K562 (cell line): ENCODE data around the gene TCEANC. TPM values are rescaled to one million over a fixed set of nuclear protein-coding genes. Genes with fewer than 3 reads are reported as not detected.
A peak's percentile ranks its signal among the peaks of the same experiment; 100 is the strongest.

Source experiments
- ATF7 ChIP-seq: fragments of 450-650 bp; IDR thresholded peaks from 2 replicates; pipeline ENCODE4 v1.7.1; 2014; ENCODE audit warnings: mild to moderate bottlenecking, moderate library complexity
- CLOCK ChIP-seq: fragments of 250-450 bp; sonication (Bioruptor Pico); IDR thresholded peaks from 2 replicates; pipeline ENCODE4 v1.4.0; 2020; ENCODE audit warnings: mild to moderate bottlenecking, moderate library complexity, borderline replicate concordance
- FOS ChIP-seq: IDR thresholded peaks from 3 replicates; pipeline ENCODE4 v1.6.1; 2011; ENCODE audit not compliant: insufficient read length; ENCODE audit errors: extremely low read depth
- FOXK2 ChIP-seq, 2 experiments: fragments of 450-650 bp; IDR thresholded peaks in 1 of 2; conservative IDR thresholded peaks in 1 of 2; 2 replicates each; pipeline ENCODE4 v1.6.1; 2016; ENCODE audit warnings: low read depth in 2 of 2, mild to moderate bottlenecking in 1 of 2
- L3MBTL2 ChIP-seq: fragments of 450-650 bp; IDR thresholded peaks from 2 replicates; pipeline ENCODE4 v1.6.1; 2016; ENCODE audit warnings: mild to moderate bottlenecking, moderate library complexity
- MED1 ChIP-seq: sonication (generic); formaldehyde crosslinking; IDR thresholded peaks from 2 replicates; pipeline ENCODE4 v1.8.1; 2023; ENCODE audit warnings: missing genetic modification reagents, borderline replicate concordance
- MYBL2 ChIP-seq, 2 experiments: fragments of 450-650 bp in 1 of 2; sonication (generic) in 1 of 2; formaldehyde crosslinking in 1 of 2; IDR thresholded peaks; 2 replicates each; pipeline versions ENCODE4 v1.6.1 to v1.8.1; 2017 to 2022; ENCODE audit warnings: borderline replicate concordance in 1 of 2, inconsistent platforms in 1 of 2, low read depth in 1 of 2, mild to moderate bottlenecking in 1 of 2, missing genetic modification reagents in 1 of 2, moderate library complexity in 1 of 2
- NBN ChIP-seq: fragments of 450-650 bp; IDR thresholded peaks from 2 replicates; pipeline ENCODE4 v1.6.1; 2016; ENCODE audit warnings: low read depth, mild to moderate bottlenecking
- NONO ChIP-seq, 2 experiments: fragments of 200-400 bp in 1 of 2; fragments of 450-650 bp in 1 of 2; formaldehyde crosslinking in 1 of 2; IDR thresholded peaks; 2 replicates each; pipeline ENCODE4 v1.6.1; 2017; ENCODE audit warnings: low read depth in 2 of 2, mild to moderate bottlenecking in 2 of 2, moderate library complexity in 2 of 2, low read length in 1 of 2
- OTX1 ChIP-seq: fragments of 450-650 bp; formaldehyde crosslinking; IDR thresholded peaks from 2 replicates; pipeline ENCODE4 v1.4.0; 2022; ENCODE audit warnings: mild to moderate bottlenecking
- PCBP1 ChIP-seq: fragments of 200-400 bp; formaldehyde crosslinking; IDR thresholded peaks from 2 replicates; pipeline ENCODE4 v1.6.1; 2018; ENCODE audit warnings: mild to moderate bottlenecking, low read depth, low read length; ENCODE audit not compliant: poor library complexity, severe bottlenecking
- PHF8 ChIP-seq: fragments of 200-600 bp; sonication (generic); IDR thresholded peaks from 2 replicates; pipeline ENCODE4 v1.6.1; 2012; ENCODE audit warnings: mixed run types, mild to moderate bottlenecking, inconsistent platforms, low read length, moderate library complexity, borderline replicate concordance
- SAFB ChIP-seq: fragments of 200-400 bp; formaldehyde crosslinking; IDR thresholded peaks from 2 replicates; pipeline ENCODE4 v1.6.1; 2017; ENCODE audit warnings: low read depth, low read length, borderline replicate concordance
- ZBTB2 ChIP-seq: fragments of 450-650 bp; IDR thresholded peaks from 2 replicates; pipeline ENCODE4 v1.6.1; 2016; ENCODE audit warnings: antibody characterized with exemption
- ZEB2 ChIP-seq: fragments of 450-650 bp; IDR thresholded peaks from 2 replicates; pipeline ENCODE4 v1.6.1; 2016
- ZNF134 ChIP-seq: fragments of 250-450 bp; sonication (Bioruptor Pico); conservative IDR thresholded peaks from 2 replicates; pipeline ENCODE4 v1.4.0; 2020
- ZNF24 ChIP-seq: fragments of 450-650 bp; IDR thresholded peaks from 2 replicates; pipeline ENCODE4 v1.6.1; 2016
- ZNF592 ChIP-seq: fragments of 450-650 bp; IDR thresholded peaks from 2 replicates; pipeline ENCODE4 v1.6.1; 2017; ENCODE audit warnings: antibody characterized with exemption, mild to moderate bottlenecking
- polyA plus RNA-seq, 8 experiments: library from polyadenylated mRNA; depleted of rRNA in 4 of 8; stranded (reverse) in 5 of 8; unstranded in 3 of 8; fragments of >200 nt; fragmentation: Nextera tagmentation in 2 of 8; fragmentation: Illumina TruSeq in 1 of 8; extraction: Ambion mirVana in 2 of 8; extraction: Trizol in 1 of 8; gene quantifications; 2 replicates each; pipeline versions ENCODE4 v1.2.1 to v1.2.3, GENCODE V29; 2011 to 2014; ENCODE audit warnings: inconsistent platforms in 1 of 8, missing spikeins in 1 of 8
- total RNA-seq, 7 experiments: library from RNA; depleted of rRNA in 6 of 7; stranded (reverse); fragments of >200 nt in 6 of 7; fragmentation: Illumina TruSeq in 2 of 7; extraction: Trizol in 2 of 7; gene quantifications; 2 replicates each; pipeline versions ENCODE4 v1.2.1 to v1.2.3, GENCODE V29; 2011 to 2021; ENCODE audit warnings: low replicate concordance in 1 of 7

TCEANC gene
- total and polyA plus RNA-seq, 9 of the 15 experiments (the other 6 are each of a cell fraction or from before 2014, with no cell fraction given), result 1.2 to 2.8 (median 2.0) TPM

GRCh38 chrX:13652850-13653693 is at the start of gene TCEANC (continued):
- TF ChIP-seq FOXK2 (conservative IDR thresholded peaks at IDR 0.05 in 1 of 2, IDR thresholded peaks at IDR 0.05 in 1 of 2; ENCODE audit: low read depth in 2 of 2) (peak; percentile 52 to 64; a peak in 3 of 4 replicates), ZNF134 (no peak), NONO (IDR thresholded peaks at IDR 0.05; ENCODE audit: low read depth in 2 of 2, low read length in 1 of 2) (no peak), SAFB (no peak), ZNF592 (0 out of 2 replicates have a peak, but pooled peaks have one; percentile 30), FOS (peak; percentile 74), ZNF24 (peak; percentile 58; the same call in 1 of the 2 replicates), MYBL2 (IDR thresholded peaks at IDR 0.05; ENCODE audit: low read depth) (no peak), MYBL2 (CRISPR knock-in tag; IDR thresholded peaks at IDR 0.05; ENCODE audit: borderline replicate concordance) (no peak), ZBTB2 (peak; percentile 46; the same call in 1 of the 2 replicates), ATF7 (peak; percentile 79), MED1 (CRISPR knock-in tag) (no peak), CLOCK (CRISPR knock-in tag) (no peak), ZEB2 (0 out of 2 replicates have a peak, but pooled peaks have one; percentile 36), OTX1 (CRISPR knock-in tag) (no peak), L3MBTL2 (peak; percentile 62), PHF8 (peak; percentile 70; the same call in 1 of the 2 replicates), PCBP1 (no peak), NBN (0 out of 2 replicates have a peak, but pooled peaks have one; percentile 37)
